Activated effector memory CD4-positive, alpha-beta T cell treated with anti-CD3 and anti-CD28 coated beads, Interleukin-2, amount 50 U/mL, for 16 hours (primary cell): ENCODE data around the gene PCK1.
"Not testable (repeated sequence)": the region's sequence is repeated elsewhere in the genome, so short reads cannot be mapped to it uniquely, and the experiment has no call there.

Experiments
- DNase-seq: peaks from one replicate; pipeline ENCODE4 v3.0.0-alpha.2; 2020

The PCK1 gene

DNA sequence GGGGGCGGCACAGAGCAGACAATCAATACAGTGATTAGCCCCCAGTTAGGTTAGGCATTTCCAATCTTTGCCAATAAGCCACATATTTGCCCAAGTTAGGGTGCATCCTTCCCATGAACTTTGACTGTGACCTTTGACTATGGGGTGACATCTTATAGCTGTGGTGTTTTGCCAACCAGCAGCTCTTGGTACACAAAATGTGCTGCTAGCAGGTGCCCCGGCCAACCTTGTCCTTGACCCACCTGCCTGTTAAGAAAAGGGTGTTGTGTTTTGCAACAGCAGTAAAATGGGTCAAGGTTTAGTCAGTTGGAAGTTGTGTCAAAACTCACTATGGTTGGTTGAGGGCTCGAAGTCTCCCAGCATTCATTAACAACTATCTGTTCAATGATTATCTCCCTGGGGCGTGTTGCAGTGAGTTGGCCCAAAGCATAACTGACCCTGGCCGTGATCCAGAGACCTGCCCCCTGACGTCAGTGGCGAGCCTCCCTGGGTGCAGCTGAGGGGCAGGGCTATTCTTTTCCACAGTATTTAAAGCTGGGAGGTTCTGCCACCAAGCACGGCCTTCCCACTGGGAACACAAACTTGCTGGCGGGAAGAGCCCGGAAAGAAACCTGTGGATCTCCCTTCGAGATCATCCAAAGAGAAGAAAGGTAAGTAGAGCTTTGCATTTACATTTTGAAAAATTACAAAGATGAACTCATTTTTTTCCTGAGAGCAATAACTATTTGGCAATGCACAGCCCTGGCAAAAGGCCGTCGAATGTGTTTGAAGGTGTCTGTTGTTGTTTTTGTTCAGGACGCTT, at the start of gene PCK1:
TSS of gene PCK1 (plus strand) at position 557 of the 802 bp plus-strand sequence. CDS start 302 bp downstream, outside the sequence.
- no peak for DNase-seq

DNA sequence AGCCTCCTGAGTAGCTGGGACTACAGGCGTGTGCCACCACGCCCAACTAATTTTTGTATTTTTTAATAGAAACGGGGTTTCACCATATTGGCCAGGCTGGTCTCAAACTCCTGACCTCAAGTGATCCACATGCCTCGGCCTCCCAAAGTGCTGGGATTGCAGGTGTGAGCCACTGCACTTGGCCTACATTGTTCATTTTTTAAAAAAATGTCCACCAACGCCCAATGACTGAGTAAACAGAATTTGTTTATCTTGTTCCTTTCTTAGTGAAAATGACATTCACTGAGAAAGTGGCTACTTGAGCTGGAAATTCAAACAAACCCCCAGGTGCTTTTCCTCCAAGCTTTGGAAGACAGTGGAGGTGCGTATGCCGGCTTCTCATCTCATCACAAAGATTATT, 49.2 kb upstream of the PCK1 start:
- not testable (repeated sequence) for DNase-seq

DNA sequence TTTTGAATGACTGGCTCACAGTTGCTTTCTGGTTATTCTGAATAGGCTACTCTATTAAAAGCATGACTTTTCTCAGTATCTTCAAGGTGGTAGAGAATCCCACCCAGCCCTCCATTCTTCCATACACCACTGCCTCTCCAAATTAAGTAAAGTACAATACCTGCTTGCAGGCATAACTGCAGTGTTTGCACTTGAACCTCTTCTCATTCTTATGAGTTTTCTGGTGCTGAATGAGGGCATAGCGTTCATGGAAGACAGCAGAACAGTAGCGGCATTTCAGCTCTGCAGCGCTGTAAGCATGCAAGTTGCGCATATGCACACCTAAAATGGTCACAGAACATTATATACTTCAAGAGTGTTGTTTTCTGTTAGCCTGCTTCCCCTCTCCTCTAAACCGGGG, 48.5 kb upstream of the PCK1 start:
- DNase-seq: no peak

- DNase-seq: no peak
These were observed 47.7 kb upstream of the PCK1 start for GRCh38 chr20:57513199-57513598.

- no peak for DNase-seq
These were observed 46.6 kb upstream of the PCK1 start for GRCh38 chr20:57514273-57514751.

DNA sequence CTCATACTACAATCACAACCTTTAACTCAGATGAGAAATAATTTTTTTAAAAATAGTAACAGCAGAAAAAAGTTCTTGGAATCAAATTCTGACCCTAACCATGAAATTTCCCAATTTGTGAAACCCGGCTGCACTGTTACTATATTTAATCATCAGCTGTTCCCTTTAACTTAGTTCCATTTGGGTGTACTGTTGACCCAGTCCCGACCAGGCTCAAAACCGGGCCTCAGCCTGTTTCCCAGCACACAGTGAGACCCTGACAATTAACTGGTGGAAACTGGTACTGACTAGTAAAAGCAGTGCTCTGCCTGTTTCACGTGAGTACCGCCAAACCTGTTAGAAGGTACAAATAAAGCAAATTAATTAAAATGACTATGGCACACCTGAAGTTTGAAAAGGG, 43.0 kb upstream of the PCK1 start:
- DNase-seq: no peak

DNA sequence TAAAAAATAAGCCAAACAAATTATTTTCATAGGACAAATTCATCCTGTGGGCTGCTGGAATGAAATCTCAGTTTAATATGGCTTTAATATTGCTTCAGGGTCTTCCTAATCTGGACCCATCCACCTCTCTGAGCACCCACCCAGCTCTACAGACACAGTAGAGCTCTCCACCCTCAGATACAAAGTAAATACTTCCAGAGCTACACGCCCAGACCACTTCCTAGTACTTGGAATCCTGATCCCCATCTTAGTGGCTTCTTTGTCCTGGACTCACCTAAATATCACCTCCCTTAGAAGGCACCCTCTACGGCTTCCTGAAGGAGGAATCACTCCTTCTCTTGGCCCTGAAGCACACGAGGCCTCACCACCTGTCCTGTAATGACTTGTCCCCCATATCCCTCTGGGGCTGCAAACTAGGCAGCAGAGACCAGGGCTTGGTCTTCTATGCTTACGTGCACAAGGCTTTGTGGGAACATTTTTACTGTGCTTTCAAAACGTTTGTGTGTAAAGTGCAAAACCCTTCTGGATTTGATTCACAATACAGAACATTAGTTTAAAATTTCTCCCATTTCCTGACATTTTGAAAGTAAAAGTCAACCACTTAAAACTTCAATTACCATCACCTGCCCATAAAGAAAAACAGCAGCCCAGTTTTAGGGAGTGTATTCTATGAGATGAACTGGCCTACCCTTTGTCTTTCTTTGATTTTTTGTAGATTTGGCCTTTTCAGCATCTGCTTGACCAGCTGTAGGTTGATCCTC, 38.4 kb upstream of the PCK1 start:
- DNase-seq: no peak

- DNase-seq: no peak
These were observed 37.1 kb upstream of the PCK1 start for GRCh38 chr20:57523782-57524181.

DNA sequence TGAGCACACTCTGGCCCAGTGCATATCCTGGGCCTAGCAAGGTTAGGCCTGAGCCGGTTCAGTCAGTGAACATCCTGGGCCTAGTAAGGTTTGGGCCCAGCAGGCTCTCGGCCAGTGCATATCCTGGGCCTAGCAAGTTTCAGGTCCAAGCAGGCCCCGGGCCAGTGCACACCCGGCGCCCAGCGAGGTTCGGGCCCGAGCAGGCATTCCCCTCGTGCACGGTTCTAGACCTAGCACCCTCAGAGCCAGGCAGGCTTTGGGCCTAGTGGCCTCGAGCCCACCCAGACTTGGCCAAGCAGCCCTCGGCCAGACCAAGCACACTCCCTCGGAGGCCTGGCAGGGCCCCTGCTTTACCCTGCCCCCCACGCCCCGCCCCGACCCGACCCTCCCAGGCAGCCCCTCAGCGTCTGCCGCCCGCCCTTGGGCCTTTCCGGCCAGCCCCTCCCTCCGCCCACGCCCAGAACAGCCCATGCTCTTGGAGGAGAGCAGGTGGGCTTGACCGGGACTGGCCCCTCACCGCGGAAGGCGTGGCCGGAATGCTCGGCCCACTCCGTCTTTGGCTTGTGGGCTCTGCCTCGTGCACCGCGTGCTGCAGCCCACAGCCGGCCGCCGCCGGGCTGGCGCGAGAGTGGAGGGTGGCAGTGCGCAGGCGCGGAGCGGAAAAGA, 36.3 kb upstream of the PCK1 start, which contains the start of gene CTCFL:
TSS of gene CTCFL (minus strand) at position 630 of the 666 bp plus-strand sequence. CDS start 935 bp downstream, outside the sequence.
- DNase-seq: no peak

- DNase-seq: no peak
These were observed 35.4 kb upstream of the PCK1 start for GRCh38 chr20:57525328-57526086.

DNA sequence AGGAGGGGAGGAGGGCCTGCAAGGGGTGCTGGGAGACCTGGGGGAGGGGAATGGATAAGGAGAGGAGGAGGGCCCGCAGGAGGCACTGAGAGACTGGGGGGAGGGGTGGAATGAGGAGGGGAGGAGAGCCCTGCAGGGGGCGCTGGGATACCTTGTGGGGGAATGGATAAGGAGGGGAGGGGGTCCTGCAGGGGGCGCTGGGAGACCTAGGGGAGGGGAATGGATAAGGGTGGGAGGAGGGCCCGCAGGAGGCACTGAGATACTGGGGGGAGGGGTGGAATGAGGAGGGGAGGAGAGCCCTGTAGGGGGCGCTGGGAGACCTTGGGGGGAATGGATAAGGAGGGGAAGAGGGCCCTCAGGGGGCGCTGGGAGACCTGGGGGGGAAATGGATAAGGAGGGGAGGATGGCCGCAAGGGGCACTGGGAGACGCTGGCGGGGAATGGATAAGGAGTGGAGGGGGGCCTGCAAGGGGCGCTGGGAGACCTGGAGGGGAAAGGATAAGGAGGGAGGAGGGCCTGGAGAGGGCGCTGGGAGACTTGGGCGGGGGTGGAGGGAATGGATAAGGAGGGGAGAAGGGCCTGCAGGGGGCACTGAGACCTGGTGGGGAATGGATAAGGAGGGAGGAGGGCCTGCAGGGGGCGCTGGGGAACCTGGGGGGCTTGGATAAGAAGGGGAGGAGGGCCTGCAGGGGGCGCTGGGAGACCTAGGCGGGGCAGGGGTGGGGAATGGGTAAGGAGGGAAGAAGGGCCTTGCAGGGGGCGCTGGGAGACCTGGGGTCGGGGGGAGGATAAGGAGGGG, 34.6 kb upstream of the PCK1 start:
- DNase-seq: no peak

- DNase-seq: no peak
These were observed 33.9 kb upstream of the PCK1 start for GRCh38 chr20:57526885-57527460.

GRCh38 chr20:57527728-57528127, 33.2 kb upstream of the PCK1 start:
- no peak for DNase-seq

DNA sequence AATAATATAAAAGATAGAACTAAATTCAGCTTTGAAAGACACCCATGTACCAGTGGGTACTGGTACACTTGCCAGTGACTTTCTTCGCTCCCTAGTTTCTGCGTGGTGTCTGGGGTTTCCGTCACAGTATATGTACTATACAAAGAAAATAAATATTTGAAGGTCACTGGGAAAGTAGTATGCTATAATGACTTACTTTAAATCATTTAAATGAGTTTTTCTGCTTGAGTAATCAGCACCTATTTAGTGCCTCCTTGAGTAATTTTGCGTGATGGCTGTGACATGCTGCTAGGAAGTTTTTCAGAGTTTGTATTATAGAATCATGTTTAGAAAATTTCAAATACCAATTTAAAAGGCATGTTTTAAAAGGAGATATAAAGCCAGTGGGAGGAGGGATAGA, 32.8 kb upstream of the PCK1 start:
- no peak for DNase-seq

DNA sequence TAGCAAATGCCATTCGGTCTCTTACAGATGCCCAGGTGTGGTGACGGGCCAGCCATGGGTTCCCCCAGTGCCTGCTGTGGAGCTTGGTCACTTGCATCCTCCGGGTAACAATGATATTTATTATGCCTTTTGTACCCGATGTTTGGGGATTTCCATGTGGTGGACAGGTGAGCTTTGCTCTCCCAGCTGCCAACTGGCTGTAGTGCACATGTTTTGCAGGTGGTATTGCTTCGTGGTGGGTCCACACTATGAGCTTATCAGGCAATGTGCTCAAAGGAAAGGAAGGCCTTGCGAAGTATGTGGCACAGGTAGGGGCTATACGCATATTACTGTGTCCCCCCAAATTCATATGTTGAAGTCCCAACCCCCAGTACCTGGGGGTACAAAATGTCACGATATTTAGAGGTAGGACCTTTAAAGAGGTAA, 31.7 kb upstream of the PCK1 start:
- no peak for DNase-seq

GRCh38 chr20:57529810-57530209, 31.1 kb upstream of the PCK1 start:
- no peak for DNase-seq

DNA sequence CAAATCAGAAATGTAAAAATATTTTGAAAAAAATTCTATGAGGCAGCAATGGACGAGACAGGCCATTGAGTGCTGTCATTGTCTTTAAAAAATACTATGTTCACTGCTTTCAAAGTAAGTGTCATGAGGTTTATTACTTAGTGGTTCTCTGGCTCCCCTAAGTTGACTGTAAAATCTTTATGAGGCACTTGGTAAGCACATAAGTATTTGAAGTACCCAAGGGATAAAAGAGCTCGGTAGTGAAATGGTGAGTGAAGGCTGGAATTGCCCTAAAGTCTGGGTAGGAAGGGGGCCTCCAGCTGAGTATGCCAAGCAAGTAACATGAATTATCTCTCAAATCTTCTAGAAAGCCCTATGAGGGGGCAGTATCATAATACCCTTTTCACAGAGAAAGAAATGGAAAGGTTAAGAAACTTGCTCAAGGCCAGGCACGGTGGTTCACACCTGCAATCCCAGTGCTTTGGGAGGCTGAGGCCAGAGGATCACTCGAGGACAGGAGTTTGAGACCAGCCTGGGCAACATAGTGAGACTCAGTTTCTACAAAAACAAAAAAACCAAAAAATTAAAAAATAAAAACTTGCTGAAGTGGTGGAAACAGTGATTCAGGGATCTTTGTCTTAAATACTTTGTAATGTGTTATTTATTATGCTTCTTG, 30.5 kb upstream of the PCK1 start:
- no peak for DNase-seq

DNA sequence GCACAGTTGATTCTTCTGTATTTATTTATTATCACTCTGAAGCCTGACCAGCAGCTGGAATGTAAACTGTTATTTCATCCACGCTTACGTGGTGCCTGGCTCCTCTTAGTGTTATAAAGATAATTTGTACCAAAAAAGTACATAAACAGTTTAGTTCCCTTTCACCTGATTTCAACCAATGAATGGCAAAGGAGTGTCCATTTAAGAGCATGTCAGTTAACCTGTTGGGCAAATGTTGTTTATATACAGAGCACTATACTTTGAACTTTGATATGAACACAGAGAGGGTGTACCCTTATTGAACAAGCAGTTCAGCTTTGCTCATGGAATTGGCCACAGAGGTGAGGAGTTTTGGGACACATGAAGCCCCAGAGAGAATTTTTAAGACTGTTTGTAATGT, 28.8 kb upstream of the PCK1 start:
- no peak for DNase-seq

GRCh38 chr20:57535297-57535696, 25.6 kb upstream of the PCK1 start:
- DNase-seq: no peak

- DNase-seq: no peak
These were observed 24.7 kb upstream of the PCK1 start for GRCh38 chr20:57536120-57536708.
